VCaP (cell line): ENCODE data around the gene IGFL3.

Experiments used
- H3K27ac ChIP-seq: fragments of 450-650 bp; 2 replicates; pipeline ENCODE4 v1.5.1; 2017
- CTCF ChIP-seq: fragments of 450-650 bp; conservative IDR thresholded peaks from 2 replicates; pipeline ENCODE4 v1.5.1; 2017; ENCODE audit warnings: mild to moderate bottlenecking, moderate library complexity

The IGFL3 gene

GRCh38 chr19:46134527-46134926 lies 10.0 kb upstream of the IGFL3 start:
- no peak for TF ChIP-seq CTCF
- H3K27ac ChIP-seq = no peak overlapping the region

- TF ChIP-seq CTCF = no peak
- H3K27ac ChIP-seq = peak overlapping the region; percentile 3; the same call in 1 of the 2 replicates
These were observed 9.3 kb upstream of the IGFL3 start for GRCh38 chr19:46133777-46134241.

- H3K27ac ChIP-seq = peak overlapping the region; percentile 3; the same call in 1 of the 2 replicates
- no peak for TF ChIP-seq CTCF
These were observed 8.7 kb upstream of the IGFL3 start for GRCh38 chr19:46133101-46133627.

- TF ChIP-seq CTCF = no peak
- H3K27ac ChIP-seq = peak overlapping the region; percentile 3; the same call in 1 of the 2 replicates
These were observed 8.1 kb upstream of the IGFL3 start for GRCh38 chr19:46132508-46133100.

- TF ChIP-seq CTCF = no peak
- H3K27ac ChIP-seq = no peak overlapping the region
These were observed 7.1 kb upstream of the IGFL3 start for GRCh38 chr19:46131485-46132143.

- no peak for TF ChIP-seq CTCF
- H3K27ac ChIP-seq = no peak overlapping the region
These were observed 1.6 kb upstream of the IGFL3 start for GRCh38 chr19:46126086-46126580.

GRCh38 chr19:46125447-46125846 lies 959 bp upstream of the IGFL3 start:
- H3K27ac ChIP-seq = no peak overlapping the region
- no peak for TF ChIP-seq CTCF
